SK-N-MC (cell line): ENCODE measurements around the gene HDAC7.

ENCODE experiments used
- DNase-seq: peaks from one replicate; pipeline ENCODE4 v3.0.0-alpha.2; 2011; ENCODE audit warnings: low read depth, low spot score
- H3K27ac ChIP-seq: fragments of 200-600 bp; sonication (generic); 2 replicates; pipeline ENCODE4 v1.5.1; 2016; ENCODE audit warnings: mixed run types
- H3K36me3 ChIP-seq: fragments of 200-600 bp; sonication (generic); 2 replicates; pipeline ENCODE4 v1.6.1; 2017; ENCODE audit warnings: antibody characterized with exemption, low read length, mixed read lengths; ENCODE audit not compliant: insufficient read depth
- H3K4me3 ChIP-seq: fragments of 200-600 bp; sonication (generic); 2 replicates; pipeline ENCODE4 v1.5.1; 2016
- H3K9ac ChIP-seq: fragments of 200-600 bp; sonication (generic); 2 replicates; pipeline ENCODE4 v1.8.0; 2017; ENCODE audit warnings: mixed run types, mixed read lengths; ENCODE audit not compliant: insufficient read length
- H3K9me3 ChIP-seq: fragments of 200-600 bp; sonication (generic); 2 replicates; pipeline ENCODE4 v1.6.1; 2017; ENCODE audit warnings: low read depth, mild to moderate bottlenecking, antibody characterized with exemption, low read length, moderate library complexity, mixed read lengths
- EZH2 ChIP-seq: fragments of 200-600 bp; sonication (generic); IDR thresholded peaks from one replicate; pipeline ENCODE4 v1.6.1; 2017; ENCODE audit warnings: antibody characterized with exemption
- FOXP2 ChIP-seq: optimal IDR thresholded peaks from 2 replicates; pipeline ENCODE3; 2011; ENCODE audit warnings: mild to moderate bottlenecking, moderate library complexity; ENCODE audit not compliant: insufficient read depth; ENCODE audit errors: extremely low read length, control extremely low read depth
- POLR2AphosphoS5 ChIP-seq: IDR thresholded peaks from 2 replicates; pipeline ENCODE4 v1.6.1; 2012; ENCODE audit warnings: mild to moderate bottlenecking, low read depth, low read length, borderline replicate concordance

Gene HDAC7

GRCh38 chr12:47750229-47750798, 69.4 kb downstream of the HDAC7 start:
- H3K27ac ChIP-seq: no peak overlapping the region
- TF ChIP-seq POLR2AphosphoS5 (no peak), EZH2 (no peak), FOXP2 (no peak)
- H3K4me3 ChIP-seq: no peak overlapping the region
- no peaks in the 10 kb centered on the region for H3K9me3 ChIP-seq
- H3K9ac ChIP-seq: no peak overlapping the region
- no peak for DNase-seq
- H3K36me3 ChIP-seq: no peaks in the 10 kb centered on the region

- DNase-seq: no peak
- H3K27ac ChIP-seq: no peak overlapping the region
- no peak for TF ChIP-seq EZH2
- H3K9me3 ChIP-seq: no peaks in the 10 kb centered on the region
- H3K9ac ChIP-seq: no peak overlapping the region
- no peaks in the 10 kb centered on the region for H3K36me3 ChIP-seq
- H3K4me3 ChIP-seq: no peak overlapping the region
Observed at GRCh38 chr12:47748899-47749298, 70.8 kb downstream of the HDAC7 start.

- DNase-seq: no peak
- Histone ChIP-seq H3K9me3 (no peaks in the 10 kb centered on the region), H3K27ac (no peak overlapping the region), H3K9ac (no peak overlapping the region), H3K36me3 (no peaks in the 10 kb centered on the region), H3K4me3 (no peak overlapping the region)
- TF ChIP-seq EZH2 (no peak), POLR2AphosphoS5 (no peak), FOXP2 (no peak)
Observed at GRCh38 chr12:47748507-47748828, 71.2 kb downstream of the HDAC7 start.

- Histone ChIP-seq H3K27ac (no peak overlapping the region), H3K4me3 (no peak overlapping the region), H3K9me3 (no peaks in the 10 kb centered on the region), H3K9ac (no peak overlapping the region), H3K36me3 (no peaks in the 10 kb centered on the region)
- no peak for TF ChIP-seq EZH2
- no peak for TF ChIP-seq POLR2AphosphoS5
- TF ChIP-seq FOXP2: no peak
- DNase-seq: no peak
Observed at GRCh38 chr12:47747596-47748506, 71.9 kb downstream of the HDAC7 start.

- no peaks in the 10 kb centered on the region for H3K36me3 ChIP-seq
- no peak overlapping the region for H3K27ac ChIP-seq
- DNase-seq: no peak
- H3K4me3 ChIP-seq: no peak overlapping the region
- H3K9me3 ChIP-seq: no peaks in the 10 kb centered on the region
- no peak for TF ChIP-seq EZH2
- no peak for TF ChIP-seq FOXP2
- TF ChIP-seq POLR2AphosphoS5: no peak
- no peak overlapping the region for H3K9ac ChIP-seq
Observed at GRCh38 chr12:47747126-47747525, 72.6 kb downstream of the HDAC7 start.

GRCh38 chr12:47746523-47746922, 73.2 kb downstream of the HDAC7 start:
- DNase-seq: no peak
- no peak overlapping the region for H3K27ac ChIP-seq
- TF ChIP-seq POLR2AphosphoS5: no peak
- TF ChIP-seq FOXP2: no peak
- TF ChIP-seq EZH2: no peak

GRCh38 chr12:47746073-47746472, 73.6 kb downstream of the HDAC7 start:
- no peak overlapping the region for H3K4me3 ChIP-seq
- TF ChIP-seq POLR2AphosphoS5: no peak
- TF ChIP-seq FOXP2: no peak
- TF ChIP-seq EZH2: no peak
- no peaks in the 10 kb centered on the region for H3K36me3 ChIP-seq

More at GRCh38 chr12:47746523-47746922, 73.2 kb downstream of the HDAC7 start:
- Histone ChIP-seq H3K4me3 (no peak overlapping the region), H3K9me3 (no peaks in the 10 kb centered on the region), H3K36me3 (no peaks in the 10 kb centered on the region), H3K9ac (no peak overlapping the region)

GRCh38 chr12:47745485-47746041, 74.1 kb downstream of the HDAC7 start:
- Histone ChIP-seq H3K36me3 (no peaks in the 10 kb centered on the region), H3K4me3 (no peak overlapping the region), H3K9me3 (no peaks in the 10 kb centered on the region), H3K9ac (no peak overlapping the region), H3K27ac (no peak overlapping the region)
- TF ChIP-seq EZH2: no peak
- no peak for TF ChIP-seq POLR2AphosphoS5
- TF ChIP-seq FOXP2: no peak
- no peak for DNase-seq

More at GRCh38 chr12:47746073-47746472, 73.6 kb downstream of the HDAC7 start:
- no peak for DNase-seq
- H3K9me3 ChIP-seq: no peaks in the 10 kb centered on the region
- no peak overlapping the region for H3K27ac ChIP-seq
- H3K9ac ChIP-seq: no peak overlapping the region

- no peak overlapping the region for H3K4me3 ChIP-seq
- no peak overlapping the region for H3K9ac ChIP-seq
- no peak for DNase-seq
- no peaks in the 10 kb centered on the region for H3K9me3 ChIP-seq
- H3K36me3 ChIP-seq: no peaks in the 10 kb centered on the region
- H3K27ac ChIP-seq: no peak overlapping the region
- no peak for TF ChIP-seq POLR2AphosphoS5
- no peak for TF ChIP-seq EZH2
- no peak for TF ChIP-seq FOXP2
Observed at GRCh38 chr12:47744778-47745436, 74.8 kb downstream of the HDAC7 start.
